ENCODE results near the gene SNCAIP. TPM values are rescaled to one million over a fixed set of nuclear protein-coding genes. Genes with fewer than 3 reads are reported as not detected.

Gene SNCAIP
- total RNA-seq, 4 donors from 2014 or later: 0.82 to 2.2 (median 1.6) TPM; not detected in 1

GRCh38 chr5:122419142-122419894 lies 107.3 kb downstream of the SNCAIP start:
- H3K27me3 ChIP-seq: no peaks in the 10 kb centered on the region
- intact Hi-C loops (cut with DNase I; ENCODE audit: low total_unique reads): no loop called here
- 73% methylated on average over 2 to 3 of the region's 3 CpGs for WGBS, 2 donors (ENCODE audit: low coverage in 1 of 2)
- DNase-seq: no peak
- no peak overlapping the region for H3K4me3 ChIP-seq
- in situ Hi-C loops (cut with MboI; ENCODE audit: low pct_ligation_motif_present in 1 of 4, low pct_unique_long_range_greater_than_20kb in 1 of 4, low sequenced_read_pairs in 3 of 4): loop anchor here (10.0 kb wide), 2 partner anchors 225 to 325 kb away; no protein-coding TSS in a partner anchor
- no peaks in the 10 kb centered on the region for H3K9me3 ChIP-seq
- H3K27ac ChIP-seq: no peak overlapping the region
- H3K36me3 ChIP-seq: no peaks in the 10 kb centered on the region
- H3K4me1 ChIP-seq: peaks cover 0 to 13% (median 2%) of the 10 kb centered on the region in 4 donors
- TF ChIP-seq POLR2AphosphoS5 (IDR thresholded peaks at IDR 0.05) (no peak), EP300 (IDR thresholded peaks at IDR 0.05; ENCODE audit: low read depth) (no peak), POLR2A (IDR thresholded peaks at IDR 0.05) (no peak)
- TF ChIP-seq, protein P1, sequence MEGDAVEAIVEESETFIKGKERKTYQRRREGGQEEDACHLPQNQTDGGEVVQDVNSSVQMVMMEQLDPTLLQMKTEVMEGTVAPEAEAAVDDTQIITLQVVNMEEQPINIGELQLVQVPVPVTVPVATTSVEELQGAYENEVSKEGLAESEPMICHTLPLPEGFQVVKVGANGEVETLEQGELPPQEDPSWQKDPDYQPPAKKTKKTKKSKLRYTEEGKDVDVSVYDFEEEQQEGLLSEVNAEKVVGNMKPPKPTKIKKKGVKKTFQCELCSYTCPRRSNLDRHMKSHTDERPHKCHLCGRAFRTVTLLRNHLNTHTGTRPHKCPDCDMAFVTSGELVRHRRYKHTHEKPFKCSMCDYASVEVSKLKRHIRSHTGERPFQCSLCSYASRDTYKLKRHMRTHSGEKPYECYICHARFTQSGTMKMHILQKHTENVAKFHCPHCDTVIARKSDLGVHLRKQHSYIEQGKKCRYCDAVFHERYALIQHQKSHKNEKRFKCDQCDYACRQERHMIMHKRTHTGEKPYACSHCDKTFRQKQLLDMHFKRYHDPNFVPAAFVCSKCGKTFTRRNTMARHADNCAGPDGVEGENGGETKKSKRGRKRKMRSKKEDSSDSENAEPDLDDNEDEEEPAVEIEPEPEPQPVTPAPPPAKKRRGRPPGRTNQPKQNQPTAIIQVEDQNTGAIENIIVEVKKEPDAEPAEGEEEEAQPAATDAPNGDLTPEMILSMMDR (IDR thresholded peaks at IDR 0.05): no peak

GRCh38 chr5:122420091-122420490 lies 108.1 kb downstream of the SNCAIP start:
- 32 to 43% methylated on average over 6 of the region's 6 CpGs for WGBS, 2 donors (ENCODE audit: low coverage in 1 of 2)
- Histone ChIP-seq H3K27me3 (no peaks in the 10 kb centered on the region), H3K9me3 (no peaks in the 10 kb centered on the region), H3K4me3 (no peak overlapping the region), H3K36me3 (no peaks in the 10 kb centered on the region), H3K4me1 (peaks cover 0 to 13% (median 2%) of the 10 kb centered on the region in 4 donors), H3K27ac (no peak overlapping the region)
- TF ChIP-seq POLR2AphosphoS5 (IDR thresholded peaks at IDR 0.05) (no peak), EP300 (IDR thresholded peaks at IDR 0.05; ENCODE audit: low read depth) (no peak), POLR2A (IDR thresholded peaks at IDR 0.05) (no peak)
- no peak for DNase-seq
- intact Hi-C loops (cut with DNase I; ENCODE audit: low total_unique reads) (no loop called here), in situ Hi-C loops (cut with MboI; ENCODE audit: low pct_ligation_motif_present in 1 of 4, low pct_unique_long_range_greater_than_20kb in 1 of 4, low sequenced_read_pairs in 3 of 4) (no loop called here)

- in situ Hi-C loops (cut with MboI; ENCODE audit: low pct_ligation_motif_present in 1 of 4, low pct_unique_long_range_greater_than_20kb in 1 of 4, low sequenced_read_pairs in 3 of 4): no loop called here
Measured at GRCh38 chr5:122420537-122421236, 108.7 kb downstream of the SNCAIP start.

DNA sequence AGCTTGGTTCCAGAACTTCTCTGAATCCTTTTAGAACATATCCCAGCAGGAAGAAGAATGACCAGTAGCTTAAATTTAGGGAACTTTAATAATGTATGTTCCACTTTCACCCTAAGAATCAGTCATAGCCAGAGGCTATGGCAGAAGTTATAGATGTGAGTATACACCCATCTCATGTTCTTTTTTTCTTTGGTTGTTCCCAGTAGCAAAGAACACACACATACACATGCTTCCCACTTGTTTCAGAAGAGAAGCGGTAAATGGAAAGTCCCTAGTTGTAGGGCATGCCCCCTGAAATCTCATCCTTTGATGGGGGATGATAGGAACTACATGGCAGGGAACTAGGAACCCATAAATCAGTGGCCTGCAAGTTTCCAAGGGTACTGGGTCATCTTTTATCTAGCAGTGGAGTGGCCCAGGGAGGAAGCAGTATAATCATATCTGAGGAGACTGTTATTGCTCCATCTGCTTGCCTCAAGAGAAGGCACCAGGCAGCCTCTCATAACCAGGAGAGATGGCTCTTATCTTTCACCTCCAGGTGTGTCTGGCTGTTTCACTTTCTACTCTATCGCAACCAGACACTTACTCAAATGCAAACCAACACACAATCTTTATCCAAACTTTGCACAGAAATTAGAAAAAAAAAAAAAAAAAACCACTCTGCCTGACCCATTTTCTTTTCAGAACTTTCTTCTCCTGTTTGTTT lies 109.5 kb downstream of the SNCAIP start:
- Histone ChIP-seq H3K9me3 (no peaks in the 10 kb centered on the region), H3K27me3 (no peaks in the 10 kb centered on the region), H3K4me3 (no peak overlapping the region), H3K4me1 (peaks cover 0 to 13% (median 2%) of the 10 kb centered on the region in 4 donors), H3K27ac (no peak overlapping the region), H3K36me3 (no peaks in the 10 kb centered on the region)
- TF ChIP-seq, protein P1 (IDR thresholded peaks at IDR 0.05): no peak
- TF ChIP-seq POLR2A (IDR thresholded peaks at IDR 0.05): no peak
- no peak for TF ChIP-seq POLR2AphosphoS5 (IDR thresholded peaks at IDR 0.05)
- no peak for TF ChIP-seq EP300 (IDR thresholded peaks at IDR 0.05; ENCODE audit: low read depth)
- no peak for DNase-seq
- in situ Hi-C loops (cut with MboI; ENCODE audit: low pct_ligation_motif_present in 1 of 4, low pct_unique_long_range_greater_than_20kb in 1 of 4, low sequenced_read_pairs in 3 of 4) (no loop called here), intact Hi-C loops (cut with DNase I; ENCODE audit: low total_unique reads) (no loop called here)
- WGBS, 2 donors (ENCODE audit: low coverage in 1 of 2): 50% methylated on average over 2 of the region's 2 CpGs

More at GRCh38 chr5:122420537-122421236, 108.7 kb downstream of the SNCAIP start:
- intact Hi-C loops (cut with DNase I; ENCODE audit: low total_unique reads): no loop called here
- H3K4me3 ChIP-seq: no peak overlapping the region
- no peak for DNase-seq
- WGBS, 2 donors (ENCODE audit: low coverage in 1 of 2): 66 to 80% methylated on average over 3 of the region's 3 CpGs
- H3K4me1 ChIP-seq: peaks cover 0 to 13% (median 2%) of the 10 kb centered on the region in 4 donors
- H3K9me3 ChIP-seq: no peaks in the 10 kb centered on the region
- no peak overlapping the region for H3K27ac ChIP-seq
- H3K36me3 ChIP-seq: no peaks in the 10 kb centered on the region
- H3K27me3 ChIP-seq: no peaks in the 10 kb centered on the region
- TF ChIP-seq, protein P1 (IDR thresholded peaks at IDR 0.05): no peak
- TF ChIP-seq EP300 (IDR thresholded peaks at IDR 0.05; ENCODE audit: low read depth) (no peak), POLR2AphosphoS5 (IDR thresholded peaks at IDR 0.05) (no peak), POLR2A (IDR thresholded peaks at IDR 0.05) (no peak)

Measured in transverse colon (tissue), 4 donors.